Tibial artery (tissue), 4 donors: ENCODE measurements around the gene CD83.
"Not testable (repeated sequence)": the region's sequence is repeated elsewhere in the genome, so short reads cannot be mapped to it uniquely, and the experiment has no call there.

Experiments
- DNase-seq, 2 donors: peaks; one replicate each; pipeline ENCODE4 v3.0.0-alpha.2; 2019
- H3K27ac ChIP-seq, 2 donors: fragments of 200-600 bp; sonication (generic) in 1 of 2; 1 replicate in 1 of 2; 2 replicates in 1 of 2; pipeline ENCODE4 v1.5.1; 2018 to 2019; ENCODE audit warnings: mild to moderate bottlenecking in 1 of 2
- H3K27me3 ChIP-seq, 2 donors: fragments of 200-600 bp; sonication (generic) in 1 of 2; one replicate each; pipeline versions ENCODE4 v1.5.1 to v1.6.0; 2016 to 2019
- H3K36me3 ChIP-seq, 3 donors: fragments of 200-600 bp; sonication (generic) in 2 of 3; one replicate each; pipeline ENCODE4 v1.5.1; 2016 to 2019; ENCODE audit warnings: mild to moderate bottlenecking in 2 of 3
- H3K4me1 ChIP-seq, 4 donors: fragments of 200-600 bp; sonication (generic) in 2 of 4; 1 replicate in 3 of 4; 2 replicates in 1 of 4; pipeline ENCODE4 v1.5.1; 2016 to 2019
- H3K4me3 ChIP-seq, 2 donors: fragments of 200-600 bp; sonication (generic) in 1 of 2; 1 replicate in 1 of 2; 2 replicates in 1 of 2; pipeline ENCODE4 v1.5.1; 2018 to 2019; ENCODE audit warnings: mild to moderate bottlenecking in 2 of 2
- H3K9me3 ChIP-seq, 3 donors: fragments of 200-600 bp; sonication (generic) in 1 of 3; one replicate each; pipeline ENCODE4 v1.5.1; 2016 to 2019
- CTCF ChIP-seq, 2 experiments: fragments of 200-600 bp in 1 of 2; fragments of 450-650 bp in 1 of 2; IDR thresholded peaks; one replicate each; pipeline ENCODE4 v1.5.1; 2017 to 2019; ENCODE audit warnings: antibody characterized with exemption in 2 of 2, mild to moderate bottlenecking in 1 of 2, moderate library complexity in 1 of 2
- intact Hi-C: fragments of 100-400 bp; cut with DNase I; formaldehyde crosslinking; loops from one replicate; pipeline ENCODE4 v1.15.0; 2023; ENCODE audit warnings: low total_unique reads

The CD83 gene

GRCh38 chr6:14117158-14118090, at the start of gene CD83:
TSS of gene CD83 (plus strand) at chr6:14117772. CDS start at chr6:14117812, 40 bp downstream.
- H3K9me3 ChIP-seq = no peaks in the 10 kb centered on the region
- no peak within 1 kb of the TSS for H3K27ac ChIP-seq
- intact Hi-C loops = no loop called here
- H3K27me3 ChIP-seq = peaks cover 0 to 6% of the 10 kb centered on the region in 2 donors
- peak within 1 kb of the TSS; percentile 48 to 64 for H3K4me3 ChIP-seq
- DNase-seq = peak in 1 of 2 donors; percentile 38
- no peaks in the 10 kb centered on the region for H3K36me3 ChIP-seq
- H3K4me1 ChIP-seq = peaks cover 0 to 15% (median 12%) of the 10 kb centered on the region in 4 donors
- TF ChIP-seq CTCF (IDR thresholded peaks at IDR 0.05) = no peak

GRCh38 chr6:14068133-14068532, 49.4 kb upstream of the CD83 start:
- intact Hi-C loops = loop anchor here (10.0 kb wide), 1 partner anchor 273 kb away; no protein-coding TSS in a partner anchor
- Histone ChIP-seq H3K4me1 (no peaks in the 10 kb centered on the region), H3K36me3 (no peaks in the 10 kb centered on the region), H3K4me3 (no peak overlapping the region), H3K27me3 (peaks cover 0 to 18% of the 10 kb centered on the region in 2 donors), H3K9me3 (no peaks in the 10 kb centered on the region), H3K27ac (no peak overlapping the region)
- TF ChIP-seq CTCF (IDR thresholded peaks at IDR 0.05) = no peak
- no peak for DNase-seq

- Histone ChIP-seq H3K27ac (no peak overlapping the region), H3K4me3 (no peak overlapping the region), H3K27me3 (peaks cover 0 to 17% of the 10 kb centered on the region in 2 donors), H3K4me1 (no peaks in the 10 kb centered on the region), H3K9me3 (no peaks in the 10 kb centered on the region), H3K36me3 (no peaks in the 10 kb centered on the region)
- no peak for DNase-seq
- no peak for TF ChIP-seq CTCF (IDR thresholded peaks at IDR 0.05)
- intact Hi-C loops = loop anchor here (10.0 kb wide), 1 partner anchor 274 kb away; no protein-coding TSS in a partner anchor
Measured at GRCh38 chr6:14068623-14069022, 48.9 kb upstream of the CD83 start.

- Histone ChIP-seq H3K27me3 (peaks cover 0 to 17% of the 10 kb centered on the region in 2 donors), H3K36me3 (no peaks in the 10 kb centered on the region), H3K9me3 (no peaks in the 10 kb centered on the region), H3K27ac (no peak overlapping the region), H3K4me1 (peaks cover 0 to 6% (median 0%) of the 10 kb centered on the region in 4 donors), H3K4me3 (no peak overlapping the region)
- no peak for TF ChIP-seq CTCF (IDR thresholded peaks at IDR 0.05)
- DNase-seq = no peak
- intact Hi-C loops = no loop called here
Measured at GRCh38 chr6:14070457-14070856, 47.1 kb upstream of the CD83 start.

GRCh38 chr6:14072084-14072483, 45.5 kb upstream of the CD83 start:
- peaks cover 0 to 13% of the 10 kb centered on the region in 2 donors for H3K27me3 ChIP-seq

GRCh38 chr6:14073561-14074354, 43.8 kb upstream of the CD83 start:
- H3K4me3 ChIP-seq, DNase-seq, H3K27ac ChIP-seq, H3K4me1 ChIP-seq, intact Hi-C loops, H3K36me3 ChIP-seq, H3K9me3 ChIP-seq: not testable (repeated sequence)
- H3K27me3 ChIP-seq = peaks cover 0 to 11% of the 10 kb centered on the region in 2 donors

More at GRCh38 chr6:14072084-14072483, 45.5 kb upstream of the CD83 start:
- H3K4me3 ChIP-seq = no peak overlapping the region
- no peak for DNase-seq
- H3K4me1 ChIP-seq = peaks cover 0 to 6% (median 0%) of the 10 kb centered on the region in 4 donors
- H3K9me3 ChIP-seq = no peaks in the 10 kb centered on the region
- intact Hi-C loops = no loop called here
- no peak overlapping the region for H3K27ac ChIP-seq
- TF ChIP-seq CTCF (IDR thresholded peaks at IDR 0.05) = no peak
- H3K36me3 ChIP-seq = no peaks in the 10 kb centered on the region
